ENCODE measurements around the gene LTBP3.

GRCh38 chr11:65505466-65506289 lies 52.5 kb downstream of the LTBP3 start:
- TF ChIP-seq CTCF (IDR thresholded peaks at IDR 0.05) (peak in 1 of 3 donors; percentile 10), POLR2A (IDR thresholded peaks at IDR 0.05) (no peak), EP300 (IDR thresholded peaks at IDR 0.05) (no peak)
